Pons (tissue), 1 donor: Measurements from ENCODE around the gene PWWP2A.
"Not testable (repeated sequence)": the region's sequence is repeated elsewhere in the genome, so short reads cannot be mapped to it uniquely, and the experiment has no call there.

Experiments used
- DNase-seq: peaks from one replicate; pipeline ENCODE4 v3.0.0-alpha.2; 2016; ENCODE audit warnings: low spot score

PWWP2A gene

GRCh38 chr5:160076997-160077396 is 42.3 kb downstream of the PWWP2A start:
- DNase-seq, result no peak

DNA sequence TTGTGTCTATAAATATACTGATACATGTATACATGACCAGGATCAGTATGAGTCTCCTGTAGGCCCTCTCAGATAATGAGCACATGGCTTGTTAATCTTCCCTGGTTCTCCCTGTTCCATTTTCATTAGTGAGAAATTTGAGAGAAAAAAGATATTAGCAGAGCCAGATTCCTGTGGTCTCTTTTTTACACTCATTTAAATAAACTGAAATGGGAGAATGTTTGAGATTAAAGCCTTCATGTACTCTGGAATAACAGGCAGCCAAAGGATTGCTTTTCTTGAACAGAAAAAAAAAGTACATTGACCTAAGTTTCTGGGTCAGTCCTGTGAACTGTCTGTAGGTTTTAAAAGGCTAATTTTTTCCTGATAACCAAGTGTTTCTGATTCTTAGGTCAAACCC is 44.2 kb downstream of the PWWP2A start:
- no peak for DNase-seq

DNA sequence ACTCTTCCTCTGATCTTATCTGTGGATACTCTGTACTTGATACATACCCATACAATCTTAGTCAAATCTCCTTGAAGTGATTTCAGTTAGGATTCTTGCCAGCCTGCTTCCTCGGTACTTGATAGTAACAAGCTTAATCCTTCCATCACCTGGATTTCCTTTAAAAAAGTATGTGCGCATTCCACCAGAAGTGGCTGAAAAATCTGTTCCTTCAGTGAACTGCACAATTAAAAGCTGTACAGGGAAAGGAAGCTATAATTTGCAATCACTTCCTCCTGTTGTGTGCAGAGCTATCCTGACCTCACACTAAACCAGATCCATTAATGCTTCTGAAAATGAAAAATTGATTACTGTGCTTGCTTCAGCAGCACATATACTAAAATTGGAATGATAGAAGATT is 47.3 kb downstream of the PWWP2A start:
- no peak for DNase-seq

DNA sequence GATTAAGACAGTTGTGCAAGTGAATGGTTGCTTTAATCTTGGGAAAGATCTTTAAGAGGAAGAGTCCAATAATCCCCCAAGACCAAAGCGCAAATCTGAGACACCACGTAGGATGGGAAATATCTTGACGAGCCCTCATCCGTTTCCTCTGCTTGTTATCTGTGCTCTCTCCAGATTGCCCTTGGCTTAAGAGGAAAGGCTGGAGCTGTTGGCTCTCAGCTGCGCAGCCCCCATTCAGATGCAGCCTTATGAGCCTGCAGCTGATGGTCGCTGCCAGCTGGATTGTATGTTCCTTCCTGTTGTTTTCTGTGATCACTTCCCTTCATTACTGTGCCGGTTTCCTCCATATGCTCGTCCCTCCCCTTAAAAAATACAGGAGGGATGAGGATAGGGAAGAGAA is 47.7 kb downstream of the PWWP2A start:
- peak; percentile 31 for DNase-seq

DNA sequence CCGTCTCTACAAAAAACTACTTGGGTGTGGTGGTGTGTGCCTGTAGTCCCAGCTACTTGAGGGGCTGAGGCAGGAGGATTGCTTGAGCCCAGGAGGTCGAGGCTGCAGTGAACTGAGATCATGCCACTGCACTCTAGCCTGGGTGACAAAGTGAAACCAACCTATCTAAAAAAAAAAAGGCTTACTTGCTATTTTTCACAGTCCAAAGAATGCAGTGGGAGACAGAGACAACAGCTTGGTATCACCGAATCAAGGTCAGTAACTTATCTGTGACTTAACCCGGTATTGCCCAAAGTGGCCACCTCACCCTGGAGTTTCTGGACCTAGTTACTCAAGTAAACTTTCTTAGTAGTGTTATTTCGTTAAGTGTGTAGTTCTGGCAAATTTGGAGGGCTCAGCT is 50.1 kb downstream of the PWWP2A start:
- DNase-seq, result not testable (repeated sequence)

DNA sequence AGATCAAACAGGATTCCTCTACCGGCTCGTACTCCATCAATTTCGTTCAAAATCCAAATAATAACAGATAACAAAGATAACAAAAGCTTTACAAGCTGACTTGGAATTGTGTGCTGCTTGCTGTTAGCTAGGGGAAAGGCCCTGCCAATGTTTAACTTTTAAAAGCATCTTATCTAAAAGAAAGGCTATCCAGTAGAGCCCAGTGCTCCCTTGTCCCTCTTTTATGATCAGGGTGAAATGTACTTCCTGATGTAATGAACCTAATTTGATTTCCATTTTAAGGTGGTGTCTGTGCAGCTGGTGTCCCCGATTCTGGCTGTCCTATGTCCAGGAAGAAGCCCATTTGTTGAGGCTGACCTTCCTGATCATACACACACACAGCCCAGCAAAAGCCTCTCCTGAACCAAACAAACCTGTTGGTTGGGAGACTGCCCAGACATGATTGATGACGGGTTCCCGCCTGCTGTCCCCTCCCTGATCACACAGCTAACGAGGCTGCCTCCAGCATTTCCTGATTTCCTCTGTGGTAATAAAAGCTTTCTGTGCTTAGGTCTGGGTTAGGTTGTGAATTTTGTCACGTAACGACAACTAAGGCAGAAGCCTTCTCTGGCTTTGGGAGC is 54.1 kb downstream of the PWWP2A start:
- DNase-seq, result no peak

DNA sequence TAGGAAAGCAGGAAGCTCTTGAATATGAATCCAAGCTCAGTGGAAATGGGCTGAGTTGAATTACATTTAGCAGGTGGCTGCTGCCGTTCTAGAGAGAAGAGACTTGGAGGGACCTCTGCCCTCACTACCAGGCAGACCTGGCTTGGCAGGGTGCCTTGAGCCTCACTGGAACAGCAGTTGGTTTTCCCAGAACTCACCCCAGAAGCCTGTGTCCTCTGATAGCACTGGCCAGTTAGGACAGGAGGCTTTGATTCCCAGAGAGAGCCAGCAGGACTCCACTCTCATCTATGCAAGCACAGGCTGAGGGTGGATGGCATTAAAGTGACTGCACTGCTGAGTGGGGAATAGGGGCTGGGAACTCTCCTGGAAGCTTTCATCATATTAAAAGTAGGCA is 54.8 kb downstream of the PWWP2A start:
- no peak for DNase-seq

GRCh38 chr5:160061770-160062169 is 57.5 kb downstream of the PWWP2A start:
- no peak for DNase-seq

DNA sequence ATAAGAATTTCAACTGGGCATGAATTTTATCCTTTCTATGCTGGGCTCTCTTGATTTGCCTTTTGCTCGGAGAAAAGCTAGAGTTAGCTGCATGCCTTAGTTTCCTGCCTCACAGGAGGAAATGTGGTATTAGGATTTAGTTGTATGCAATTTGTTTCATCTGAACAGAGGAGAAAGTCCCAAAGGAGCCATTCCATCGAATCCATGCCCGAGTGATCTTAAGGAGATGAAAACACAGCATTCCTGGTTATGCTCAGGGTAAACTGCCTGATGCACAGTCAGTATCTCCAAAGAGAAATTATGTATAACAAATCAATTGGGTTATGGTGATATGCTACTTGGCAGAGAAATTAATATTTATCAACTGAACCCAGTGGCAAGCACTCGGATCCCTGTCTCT is 59.2 kb downstream of the PWWP2A start:
- DNase-seq, result no peak

DNA sequence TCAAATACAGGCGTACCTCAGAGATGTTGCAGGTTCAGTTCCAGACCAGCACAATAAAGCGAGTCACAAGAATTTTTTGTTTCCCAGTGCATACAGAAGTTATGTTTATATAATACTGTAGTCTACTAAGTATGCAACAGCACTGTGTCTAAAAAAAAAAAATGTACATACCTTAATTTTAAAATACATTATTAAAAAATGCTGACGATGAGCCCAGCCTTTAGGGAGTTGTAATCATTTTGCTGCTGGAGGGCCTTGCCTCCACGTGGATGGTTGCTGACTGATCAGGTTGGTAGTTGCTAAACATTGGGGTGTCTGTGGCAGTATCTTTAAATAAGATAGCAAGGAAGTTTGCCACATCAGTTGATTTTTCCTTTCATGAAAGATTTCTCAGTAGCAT is 62.0 kb downstream of the PWWP2A start:
- DNase-seq, result no peak

GRCh38 chr5:160054831-160055230 is 64.4 kb downstream of the PWWP2A start:
- no peak for DNase-seq

- DNase-seq, result no peak
Observed at GRCh38 chr5:160054047-160054446, 65.2 kb downstream of the PWWP2A start.

- DNase-seq, result no peak
Observed at GRCh38 chr5:160049099-160049498, 70.2 kb downstream of the PWWP2A start.

DNA sequence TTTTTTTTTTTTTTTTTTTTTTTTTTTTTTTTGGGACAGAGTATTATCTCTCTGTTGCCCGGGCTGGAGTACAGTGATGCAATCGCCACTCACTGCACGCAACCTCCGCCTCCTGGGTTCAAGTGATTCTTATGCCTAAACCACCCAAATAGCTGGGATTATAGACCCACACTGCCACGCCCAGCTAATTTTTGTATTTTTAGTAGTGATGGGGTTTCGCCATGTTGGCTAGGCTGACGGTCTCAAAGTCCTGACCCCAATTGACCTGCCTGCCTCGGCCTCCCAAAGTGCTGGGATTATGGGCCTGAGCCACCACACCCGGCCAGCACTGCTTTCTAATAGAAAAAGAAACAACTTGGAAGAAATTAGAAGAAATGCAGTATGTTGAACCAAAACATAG is 71.1 kb downstream of the PWWP2A start:
- no peak for DNase-seq

- DNase-seq, result no peak
Observed at GRCh38 chr5:160047423-160047822, 71.8 kb downstream of the PWWP2A start.

GRCh38 chr5:160044967-160045366 is 74.3 kb downstream of the PWWP2A start:
- no peak for DNase-seq

DNA sequence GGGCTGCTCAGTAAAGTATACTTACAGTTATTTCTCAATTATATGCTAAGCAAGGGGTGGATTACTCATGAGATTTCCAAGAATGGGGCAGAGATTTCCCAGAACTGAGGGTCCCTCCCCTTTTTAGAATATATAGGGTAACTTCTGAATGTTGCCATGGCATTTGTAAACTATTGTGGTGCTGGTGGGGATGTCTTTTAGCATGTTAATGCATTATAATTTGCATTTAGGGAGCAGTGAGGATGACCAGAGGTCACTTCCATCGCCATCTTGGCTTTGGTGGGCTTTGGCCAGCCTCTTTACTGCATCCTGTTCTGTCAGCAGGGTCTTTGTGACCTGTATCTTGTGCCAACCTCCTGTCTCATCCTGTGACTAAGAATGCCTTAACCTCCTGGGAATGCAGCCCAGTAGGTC is 74.9 kb downstream of the PWWP2A start:
- DNase-seq, result no peak

DNA sequence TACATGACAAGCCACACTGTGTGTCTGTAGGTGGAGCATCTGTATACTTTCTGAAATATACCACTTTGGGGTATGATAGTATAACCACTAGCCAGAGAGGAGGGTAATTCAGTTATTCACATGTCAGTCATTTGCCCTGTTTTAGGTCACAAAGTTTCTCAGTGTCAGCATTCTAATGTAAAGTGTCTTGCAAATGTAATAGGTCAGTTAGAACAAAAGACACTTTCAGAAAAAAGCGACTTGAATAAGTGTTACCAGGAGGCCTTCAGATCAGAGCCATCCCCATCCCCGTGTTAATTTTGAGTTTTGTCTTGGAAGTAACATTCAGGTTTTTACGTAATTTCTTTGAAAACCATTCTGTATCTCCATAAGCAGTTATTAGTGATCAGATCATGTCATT is 76.6 kb downstream of the PWWP2A start:
- DNase-seq, result no peak
